ACHN (cell line): ENCODE data around the gene SLC22A14.

Experiments
- DNase-seq: peaks from one replicate; pipeline ENCODE4 v3.0.0-alpha.2; 2015
- in situ Hi-C: cut with HindIII; loops from 2 replicates; pipeline ENCODE4 v1.10.0; 2017; ENCODE audit warnings: low sequenced_read_pairs, low pct_ligation_motif_present, low pct_unique_long_range_greater_than_20kb

SLC22A14 gene

DNA sequence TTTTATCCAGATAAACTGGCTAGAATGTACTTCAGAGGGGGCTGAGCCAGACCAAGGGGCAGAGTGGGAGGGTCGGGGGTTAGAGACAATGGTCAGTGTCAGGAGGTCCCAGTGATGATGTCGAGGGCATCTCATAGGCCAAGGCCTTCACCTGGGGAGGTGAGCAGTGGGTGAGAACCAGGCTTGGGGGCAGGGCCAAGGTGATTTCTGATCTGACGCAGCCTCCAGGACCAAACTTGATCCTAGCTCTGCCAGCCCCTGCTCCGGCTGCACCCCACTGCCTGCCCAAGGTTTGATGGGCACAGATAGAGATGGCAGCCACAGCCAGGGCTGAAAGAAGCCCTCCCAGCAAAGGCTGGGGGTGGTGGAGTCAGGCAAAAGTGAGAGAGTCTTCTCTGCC lies 79.4 kb downstream of the SLC22A14 start:
- no peak for DNase-seq
- in situ Hi-C loops, result no loop called here

- DNase-seq, result no peak
- in situ Hi-C loops, result no loop called here
Observed at GRCh38 chr3:38362825-38363224, 80.7 kb downstream of the SLC22A14 start.

- in situ Hi-C loops, result no loop called here
- no peak for DNase-seq
Observed at GRCh38 chr3:38364721-38365400, 82.8 kb downstream of the SLC22A14 start.

DNA sequence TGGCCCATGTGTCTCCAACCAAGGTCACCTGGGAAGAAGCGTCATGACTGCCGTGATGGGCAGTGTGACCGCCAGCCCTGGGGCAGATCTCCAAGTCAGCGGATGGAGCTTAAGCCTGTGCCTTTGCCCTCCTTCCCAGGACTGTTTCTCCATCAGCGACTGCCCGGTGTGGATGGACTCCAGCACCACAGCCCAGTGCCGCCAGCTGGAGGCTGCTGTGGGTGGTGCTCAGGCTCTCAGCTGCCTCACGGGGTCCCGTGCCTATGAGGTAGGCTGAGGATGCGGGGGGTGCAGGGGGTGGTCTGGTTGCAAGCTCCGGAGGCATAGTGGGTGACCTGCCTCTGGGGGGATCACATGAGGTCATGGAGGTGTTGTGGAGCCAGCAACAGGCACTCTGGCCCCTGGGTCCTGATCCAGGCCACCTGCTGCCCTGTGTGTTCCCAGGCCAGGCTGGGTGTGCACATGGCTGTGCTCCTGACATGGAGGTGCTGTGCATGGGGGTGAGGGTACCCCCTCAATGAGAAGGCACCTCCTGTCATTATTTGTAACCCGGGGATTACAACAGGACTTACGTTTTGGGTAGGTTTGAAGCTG lies 83.5 kb downstream of the SLC22A14 start:
- in situ Hi-C loops, result no loop called here
- no peak for DNase-seq

- no peak for DNase-seq
- in situ Hi-C loops, result no loop called here
Observed at GRCh38 chr3:38366082-38366481, 84.0 kb downstream of the SLC22A14 start.

DNA sequence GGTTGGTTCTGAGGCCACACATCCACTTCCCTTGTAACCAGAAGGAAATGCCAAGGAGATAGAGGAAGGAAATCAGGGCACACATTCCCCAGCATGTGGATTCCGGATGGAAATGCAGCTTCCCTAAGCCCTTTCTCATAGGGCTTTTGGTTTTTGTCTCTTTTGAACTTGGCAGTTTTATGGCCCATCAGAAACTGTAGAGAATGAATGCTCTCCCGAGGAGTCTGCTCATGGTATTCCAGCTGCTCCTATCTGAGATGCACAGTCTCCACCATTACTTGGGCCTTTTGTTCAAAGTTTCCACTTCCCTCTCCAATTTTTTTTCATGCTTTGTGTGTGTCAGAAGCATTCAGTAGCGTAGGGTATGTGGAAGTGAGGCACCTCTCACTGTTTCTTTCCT lies 85.7 kb downstream of the SLC22A14 start:
- in situ Hi-C loops, result no loop called here
- no peak for DNase-seq
